Epithelial cell of proximal tubule (primary cell): ENCODE measurements around the gene RPGR. TPM values are rescaled to one million over a fixed set of nuclear protein-coding genes. Genes with fewer than 3 reads are reported as not detected.

ENCODE experiments used
- DNase-seq: peaks from one replicate; pipeline ENCODE4 v3.0.0-alpha.2; 2011; ENCODE audit warnings: low read depth
- H3K4me3 ChIP-seq: 2 replicates; pipeline ENCODE4 v1.5.1; 2011; ENCODE audit warnings: low read depth, mild to moderate bottlenecking, low read length
- CTCF ChIP-seq: conservative IDR thresholded peaks from 2 replicates; pipeline ENCODE4 v1.5.1; 2012; ENCODE audit warnings: low read depth, mild to moderate bottlenecking, low read length
- total RNA-seq: library from RNA; depleted of rRNA; stranded (reverse); fragments of >200 nt; gene quantifications from 2 replicates; pipeline ENCODE4 v1.2.3, GENCODE V29; 2015

The RPGR gene
- total RNA-seq, 1 donor from 2014 or later, result 5.7 TPM

- DNase-seq, result no peak
- no peak for TF ChIP-seq CTCF
- no peak overlapping the region for H3K4me3 ChIP-seq
These were observed 102.2 kb downstream of the RPGR start for GRCh38 chrX:38225093-38225492.

DNA sequence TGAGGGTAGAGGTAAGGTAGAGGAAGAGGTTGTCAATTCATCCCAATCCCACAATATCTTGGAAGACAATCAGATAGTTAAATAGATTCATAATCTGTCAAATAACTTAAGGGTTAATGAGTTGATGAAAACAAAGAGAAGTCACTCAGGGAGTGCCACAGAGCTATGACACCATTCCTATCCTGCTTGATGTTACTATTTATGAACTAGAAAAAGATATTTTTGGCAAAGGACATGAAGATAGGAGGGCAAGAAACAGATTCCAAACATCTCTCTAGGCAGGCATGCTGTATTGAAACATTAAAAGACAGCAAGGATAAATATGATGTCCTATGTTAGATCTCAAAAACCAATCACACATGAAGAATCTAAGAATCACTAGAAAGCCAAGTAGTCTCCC lies 103.1 kb downstream of the RPGR start:
- H3K4me3 ChIP-seq, result no peak overlapping the region
- TF ChIP-seq CTCF, result no peak
- DNase-seq, result no peak

DNA sequence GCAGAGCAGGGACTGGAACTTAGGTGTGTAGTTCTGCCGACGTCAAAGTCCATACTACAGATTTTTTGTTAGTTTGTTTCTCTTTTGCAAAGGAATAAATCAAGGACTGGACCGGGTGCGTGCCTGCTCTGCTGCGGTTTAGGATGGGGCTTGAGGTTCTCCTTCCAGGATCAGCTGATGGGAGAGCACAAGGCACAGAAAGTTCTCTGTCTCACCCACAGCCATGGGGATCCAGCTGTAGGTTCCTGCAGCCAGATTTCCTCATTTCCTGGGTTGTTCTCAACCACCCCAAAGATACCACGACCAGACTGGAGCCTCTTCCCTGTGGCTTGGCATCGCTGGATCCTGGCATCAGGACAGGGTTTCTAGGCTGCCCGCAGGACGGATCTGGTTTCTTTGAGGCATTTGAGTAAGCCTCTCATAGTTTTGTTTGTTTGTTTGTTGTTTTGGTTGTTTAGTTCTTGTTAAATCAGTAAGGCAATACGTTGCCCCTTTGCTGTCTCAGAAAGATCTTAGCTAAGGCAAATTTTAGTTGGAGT lies 105.8 kb downstream of the RPGR start:
- TF ChIP-seq CTCF, result no peak
- no peak overlapping the region for H3K4me3 ChIP-seq
- DNase-seq, result no peak

DNA sequence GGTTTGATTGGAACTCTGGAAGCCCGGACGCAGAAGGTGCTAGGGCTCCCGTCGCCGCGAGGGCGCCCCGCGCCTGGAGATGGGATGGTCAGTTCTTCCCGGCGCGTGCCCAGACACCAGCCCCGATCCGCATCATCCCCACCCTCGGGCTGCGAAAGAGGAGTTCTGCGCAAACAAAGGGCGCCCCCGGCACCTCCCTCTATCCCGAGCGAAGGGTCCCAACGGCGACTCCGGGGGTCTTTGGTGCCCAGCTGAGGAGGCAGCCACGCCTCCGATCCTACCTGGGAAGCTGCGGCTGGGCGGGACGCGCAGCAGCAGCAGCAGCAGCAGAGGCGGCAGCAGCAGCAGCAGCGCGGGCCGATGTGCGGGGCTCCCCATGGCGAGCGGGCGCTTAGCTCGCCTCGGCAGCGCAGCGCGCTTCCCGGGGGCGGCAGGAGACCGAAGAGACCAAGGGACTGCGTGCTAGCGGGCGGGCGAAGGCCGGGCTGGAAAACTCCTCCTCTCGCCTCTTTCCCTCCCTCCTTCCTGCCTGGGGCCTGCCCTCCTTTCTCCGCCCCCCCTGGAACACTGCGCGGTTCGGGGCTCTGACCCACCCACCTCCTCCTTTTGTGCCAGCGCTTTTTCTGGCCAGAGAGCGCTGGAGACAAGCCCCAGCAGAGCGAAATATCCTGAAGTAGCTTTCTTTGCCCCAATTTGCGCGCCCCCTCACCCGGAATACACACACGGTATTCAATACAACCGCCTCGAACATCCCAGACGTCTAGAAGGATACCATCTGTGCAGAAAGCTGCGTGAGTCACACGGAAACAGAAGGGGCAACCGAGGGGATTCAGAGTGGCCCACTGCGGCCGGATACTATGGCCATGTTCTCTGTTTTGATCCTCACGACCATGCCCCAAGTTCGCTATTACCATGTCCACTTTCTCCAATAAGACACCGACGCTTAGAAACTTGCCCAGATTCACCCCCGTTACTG lies 106.6 kb downstream of the RPGR start, which contains the start of gene SRPX:
SRPX (minus strand) TSS at position 457 of the 976 bp plus-strand sequence; CDS start at position 378, 79 bp downstream.
- H3K4me3 ChIP-seq, result peak within 1 kb of the TSS; percentile 53
- DNase-seq, result no peak
- TF ChIP-seq CTCF, result no peak

DNA sequence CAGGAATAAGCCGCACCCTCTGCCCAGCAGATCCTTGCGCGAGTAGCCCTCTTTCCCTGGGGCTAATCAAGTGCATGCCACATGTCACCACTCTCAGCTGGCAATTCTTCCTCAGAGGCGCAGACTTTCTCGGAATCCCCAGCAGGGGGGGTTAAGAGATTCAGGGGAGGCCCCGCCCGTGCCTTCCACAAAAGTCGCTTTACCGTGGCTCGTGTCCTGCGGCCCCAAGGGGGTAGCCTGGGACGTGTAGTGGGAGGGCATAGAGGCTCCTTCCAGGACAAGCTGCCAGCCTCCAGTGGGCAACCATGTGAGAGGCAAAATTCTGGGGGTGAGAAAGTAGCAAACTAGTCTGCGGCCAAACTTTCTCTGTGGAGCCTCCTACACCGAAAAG lies 107.3 kb downstream of the RPGR start:
- H3K4me3 ChIP-seq, result peak overlapping the region; percentile 53
- TF ChIP-seq CTCF, result peak; percentile 40
- no peak for DNase-seq

Other genes with a start within 250 kb of the RPGR start
- 32.0 and 37.0 TPM in 2 replicates for gene SRPX, start 106.6 kb downstream of the RPGR start, total RNA-seq
- gene OTC, start 25.1 kb upstream of the RPGR start, total RNA-seq, result not detected in 2 replicates
- 0.29 and 1.9 TPM in 2 replicates for gene TSPAN7, start 234.0 kb upstream of the RPGR start, total RNA-seq